Chondrocyte (in vitro differentiated cells): ENCODE results near the gene UMODL1. TPM values are rescaled to one million over a fixed set of nuclear protein-coding genes. Genes with fewer than 3 reads are reported as not detected.

Experiments
- DNase-seq: peaks from one replicate; pipeline ENCODE4 v3.0.0; 2021; ENCODE audit warnings: mixed read lengths, low spot score
- H3K27ac Mint-ChIP-seq: one replicate; pipeline ENCODE4 v1.8.0; 2021; ENCODE audit warnings: mild to moderate bottlenecking, moderate library complexity, mixed read lengths; ENCODE audit not compliant: unreplicated experiment
- H3K27me3 Mint-ChIP-seq: 2 replicates; pipeline ENCODE4 v1.8.0; 2021; ENCODE audit warnings: low read depth, mixed read lengths
- H3K36me3 Mint-ChIP-seq: 2 replicates; pipeline ENCODE4 v1.8.0; 2021; ENCODE audit warnings: low read depth, mixed read lengths
- H3K4me1 Mint-ChIP-seq: 2 replicates; pipeline ENCODE4 v1.8.0; 2021; ENCODE audit warnings: low read depth, mild to moderate bottlenecking, mixed read lengths
- H3K4me3 Mint-ChIP-seq: one replicate; pipeline ENCODE4 v1.8.0; 2021; ENCODE audit warnings: mild to moderate bottlenecking, moderate library complexity, mixed read lengths; ENCODE audit not compliant: unreplicated experiment
- H3K9me3 Mint-ChIP-seq: 2 replicates; pipeline ENCODE4 v1.8.0; 2021; ENCODE audit warnings: low read depth, mixed read lengths
- total RNA-seq: library from RNA; stranded (reverse); gene quantifications from 3 replicates; pipeline ENCODE4 v1.2.1, GENCODE V29; 2021
- TF ChIP-seq, protein P1 (sequence below): fragments of 200-600 bp; sonication (generic); IDR thresholded peaks from 2 replicates; pipeline ENCODE4 v1.5.0; 2021; ENCODE audit warnings: antibody characterized with exemption, mild to moderate bottlenecking, moderate library complexity

Gene UMODL1
- total RNA-seq, 1 donor from 2014 or later = not detected

DNA sequence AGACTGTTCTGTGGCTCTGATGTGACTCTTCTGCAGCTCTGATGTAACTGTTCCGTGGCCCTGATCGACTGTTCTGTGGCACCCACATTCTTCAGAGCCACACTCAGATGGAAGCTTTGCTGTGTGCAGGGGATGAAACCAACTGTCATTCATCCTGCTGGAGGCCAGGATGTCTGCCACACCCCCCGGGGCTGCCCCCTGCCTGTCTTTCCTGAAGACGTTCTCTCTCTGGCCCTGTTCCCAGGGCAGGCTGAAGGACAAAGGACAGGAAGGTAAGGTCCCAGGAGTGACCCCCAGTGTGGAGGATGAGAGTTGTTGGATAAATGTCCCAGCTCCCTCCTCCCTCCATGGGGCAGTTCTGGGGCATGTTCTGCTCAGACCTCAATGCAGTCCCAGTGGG lies 29.4 kb upstream of the UMODL1 start:
- Mint-ChIP-seq H3K36me3 (no peaks in the 10 kb centered on the region), H3K27me3 (no peaks in the 10 kb centered on the region), H3K4me1 (peaks cover 29% of the 10 kb centered on the region), H3K27ac (no peak overlapping the region), H3K4me3 (no peak overlapping the region), H3K9me3 (peaks cover 3% of the 10 kb centered on the region)
- TF ChIP-seq, protein P1, sequence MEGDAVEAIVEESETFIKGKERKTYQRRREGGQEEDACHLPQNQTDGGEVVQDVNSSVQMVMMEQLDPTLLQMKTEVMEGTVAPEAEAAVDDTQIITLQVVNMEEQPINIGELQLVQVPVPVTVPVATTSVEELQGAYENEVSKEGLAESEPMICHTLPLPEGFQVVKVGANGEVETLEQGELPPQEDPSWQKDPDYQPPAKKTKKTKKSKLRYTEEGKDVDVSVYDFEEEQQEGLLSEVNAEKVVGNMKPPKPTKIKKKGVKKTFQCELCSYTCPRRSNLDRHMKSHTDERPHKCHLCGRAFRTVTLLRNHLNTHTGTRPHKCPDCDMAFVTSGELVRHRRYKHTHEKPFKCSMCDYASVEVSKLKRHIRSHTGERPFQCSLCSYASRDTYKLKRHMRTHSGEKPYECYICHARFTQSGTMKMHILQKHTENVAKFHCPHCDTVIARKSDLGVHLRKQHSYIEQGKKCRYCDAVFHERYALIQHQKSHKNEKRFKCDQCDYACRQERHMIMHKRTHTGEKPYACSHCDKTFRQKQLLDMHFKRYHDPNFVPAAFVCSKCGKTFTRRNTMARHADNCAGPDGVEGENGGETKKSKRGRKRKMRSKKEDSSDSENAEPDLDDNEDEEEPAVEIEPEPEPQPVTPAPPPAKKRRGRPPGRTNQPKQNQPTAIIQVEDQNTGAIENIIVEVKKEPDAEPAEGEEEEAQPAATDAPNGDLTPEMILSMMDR = no peak
- peak; percentile 40 for DNase-seq

DNA sequence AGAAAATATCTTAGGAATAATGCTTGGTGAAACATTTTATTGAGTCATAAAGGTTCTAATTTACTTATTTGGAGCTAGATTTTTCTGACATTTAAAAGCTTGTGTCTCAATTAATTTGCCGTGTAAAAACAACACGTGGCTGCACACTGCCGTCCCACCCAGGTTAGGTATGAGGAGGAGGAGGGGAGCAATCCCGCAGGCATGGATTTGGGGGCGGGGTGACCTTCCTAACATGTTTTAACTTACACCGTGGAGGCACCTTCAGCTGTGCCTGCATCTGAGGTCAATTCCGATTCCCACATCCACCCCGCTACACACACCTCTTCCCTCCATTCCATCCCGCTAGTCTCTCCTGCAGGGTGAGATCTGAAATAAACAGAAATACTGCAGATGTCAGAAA lies 28.5 kb upstream of the UMODL1 start:
- no peak for DNase-seq
- no peak overlapping the region for H3K27ac Mint-ChIP-seq
- TF ChIP-seq, protein P1 = no peak
- H3K9me3 Mint-ChIP-seq = peaks cover 3% of the 10 kb centered on the region
- no peak overlapping the region for H3K4me3 Mint-ChIP-seq
- peaks cover 35% of the 10 kb centered on the region for H3K4me1 Mint-ChIP-seq
- H3K27me3 Mint-ChIP-seq = no peaks in the 10 kb centered on the region
- H3K36me3 Mint-ChIP-seq = no peaks in the 10 kb centered on the region

DNA sequence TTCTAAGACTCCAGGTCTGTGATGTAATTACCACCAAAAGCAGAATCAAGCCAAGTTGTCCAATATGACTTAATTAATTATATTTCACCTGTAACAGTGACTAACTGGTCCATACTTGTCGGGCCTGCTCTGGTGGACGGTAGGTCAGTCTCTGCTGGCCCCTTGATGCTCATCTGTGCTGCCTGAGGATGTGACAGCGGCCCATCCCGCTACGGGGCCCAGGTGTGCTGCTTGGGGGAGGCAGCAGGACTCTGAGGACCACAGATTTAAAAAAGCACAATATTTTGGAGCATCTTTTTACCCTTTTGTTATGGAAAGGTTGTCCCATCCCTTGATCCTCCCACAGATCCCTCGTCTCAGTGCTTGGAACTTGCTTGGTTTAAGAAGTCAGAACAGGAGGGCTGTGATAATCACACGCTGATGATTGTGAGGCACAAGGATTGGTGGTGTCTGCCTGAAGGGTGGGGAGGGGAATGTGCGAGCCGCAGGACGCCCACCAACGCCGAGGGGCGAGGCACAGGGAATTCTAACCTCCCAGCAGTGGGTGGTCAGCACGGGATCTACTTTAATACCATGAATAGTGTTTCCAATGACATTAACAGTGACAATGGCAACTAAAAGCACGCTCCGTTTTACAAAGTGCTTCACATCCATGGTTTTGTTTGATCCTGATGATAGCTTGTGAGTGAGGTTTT lies 27.8 kb upstream of the UMODL1 start:
- DNase-seq = no peak
- Mint-ChIP-seq H3K27me3 (no peaks in the 10 kb centered on the region), H3K27ac (no peak overlapping the region), H3K36me3 (no peaks in the 10 kb centered on the region), H3K4me3 (no peak overlapping the region), H3K4me1 (peaks cover 42% of the 10 kb centered on the region), H3K9me3 (peaks cover 3% of the 10 kb centered on the region)
- TF ChIP-seq, protein P1 = no peak

DNA sequence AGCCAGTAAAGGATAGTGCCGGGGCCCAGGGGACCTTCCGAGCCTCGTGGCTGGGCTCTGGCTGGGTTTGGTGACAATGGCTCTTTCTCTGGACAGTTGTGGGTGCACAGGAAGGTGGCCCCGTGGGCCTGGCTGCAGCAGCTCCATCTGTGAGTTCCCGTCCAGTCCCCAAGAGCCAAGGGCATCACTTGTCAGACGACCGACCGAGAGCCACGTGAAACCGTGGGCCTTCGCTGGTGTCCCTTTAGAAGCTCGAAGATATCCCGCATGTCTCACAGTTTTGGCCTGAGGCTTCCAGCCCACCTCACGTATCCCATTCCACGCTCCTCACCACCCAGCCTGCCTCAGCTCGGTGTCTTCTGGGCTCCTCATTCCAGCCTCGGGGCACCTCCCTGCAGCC lies 27.2 kb upstream of the UMODL1 start:
- Mint-ChIP-seq H3K4me3 (no peak overlapping the region), H3K27me3 (no peaks in the 10 kb centered on the region), H3K27ac (no peak overlapping the region), H3K9me3 (no peaks in the 10 kb centered on the region), H3K36me3 (no peaks in the 10 kb centered on the region), H3K4me1 (peaks cover 46% of the 10 kb centered on the region)
- DNase-seq = no peak
- TF ChIP-seq, protein P1 = no peak

DNA sequence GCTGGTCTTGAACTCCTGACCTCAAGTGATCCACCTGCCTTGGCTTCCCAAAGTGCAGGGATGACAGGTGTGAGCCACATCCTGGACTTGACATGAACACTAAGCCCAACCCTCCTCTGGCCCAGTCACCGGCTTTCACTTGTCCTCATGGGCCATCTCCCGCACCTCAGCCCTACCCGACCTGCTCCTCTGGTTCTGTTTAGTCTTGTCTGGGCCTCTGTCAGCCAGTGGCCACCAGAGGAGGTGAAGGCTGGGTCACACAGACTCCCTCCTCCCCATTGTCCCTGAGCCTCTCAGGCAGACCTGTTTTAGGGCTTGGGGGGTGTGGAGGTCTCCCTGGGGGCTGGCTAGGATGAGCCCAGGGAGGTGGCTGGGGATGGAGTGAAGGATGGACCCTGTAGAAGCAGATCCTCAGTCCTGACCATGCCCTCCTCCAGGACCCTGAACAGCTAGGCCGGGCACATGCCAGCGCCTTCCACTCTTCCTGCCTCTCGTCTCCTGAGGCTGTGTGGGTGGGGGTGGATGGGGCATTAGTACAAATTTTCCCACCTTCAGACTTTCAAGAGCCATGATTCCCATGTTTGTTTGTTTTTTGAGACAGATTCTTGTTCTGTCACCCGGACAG lies 26.1 kb upstream of the UMODL1 start:
- H3K4me1 Mint-ChIP-seq = peaks cover 38% of the 10 kb centered on the region
- no peak overlapping the region for H3K27ac Mint-ChIP-seq
- TF ChIP-seq, protein P1 = no peak
- H3K9me3 Mint-ChIP-seq = no peaks in the 10 kb centered on the region
- DNase-seq = no peak
- no peaks in the 10 kb centered on the region for H3K36me3 Mint-ChIP-seq
- no peaks in the 10 kb centered on the region for H3K27me3 Mint-ChIP-seq
- H3K4me3 Mint-ChIP-seq = no peak overlapping the region
